HG03039 (cell line): ENCODE data around the gene PARD6B.
"Not testable (repeated sequence)": the region's sequence is repeated elsewhere in the genome, so short reads cannot be mapped to it uniquely, and the experiment has no call there.

Experiments
- ATAC-seq: cut with Tn5 transposase; IDR thresholded peaks from one replicate; pipeline ENCODE4 v1.9.1; 2021; ENCODE audit warnings: mild to moderate bottlenecking, moderate library complexity; ENCODE audit not compliant: unreplicated experiment

PARD6B gene

GRCh38 chr20:50701041-50701963 lies 30.1 kb upstream of the PARD6B start:
- ATAC-seq: no peak

GRCh38 chr20:50703651-50704438 lies 27.5 kb upstream of the PARD6B start:
- ATAC-seq: not testable (repeated sequence)

GRCh38 chr20:50704514-50704913 lies 26.9 kb upstream of the PARD6B start:
- no peak for ATAC-seq

- no peak for ATAC-seq
Observed at GRCh38 chr20:50704971-50705370, 26.4 kb upstream of the PARD6B start.

- no peak for ATAC-seq
Observed at GRCh38 chr20:50708845-50709635, 22.3 kb upstream of the PARD6B start.

- ATAC-seq: no peak
Observed at GRCh38 chr20:50709636-50709973, 21.8 kb upstream of the PARD6B start.

GRCh38 chr20:50710492-50711063 lies 20.8 kb upstream of the PARD6B start:
- no peak for ATAC-seq

- ATAC-seq: no peak
Observed at GRCh38 chr20:50711113-50711825, 20.1 kb upstream of the PARD6B start.

GRCh38 chr20:50712771-50713656 lies 18.4 kb upstream of the PARD6B start:
- no peak for ATAC-seq

- ATAC-seq: no peak
Observed at GRCh38 chr20:50713657-50714101, 17.7 kb upstream of the PARD6B start.

GRCh38 chr20:50714426-50714825 lies 17.0 kb upstream of the PARD6B start:
- ATAC-seq: not testable (repeated sequence)

GRCh38 chr20:50715694-50716093 lies 15.7 kb upstream of the PARD6B start:
- ATAC-seq: no peak

- no peak for ATAC-seq
Observed at GRCh38 chr20:50716518-50716917, 14.9 kb upstream of the PARD6B start.

GRCh38 chr20:50717312-50717711 lies 14.1 kb upstream of the PARD6B start:
- ATAC-seq: no peak

- no peak for ATAC-seq
Observed at GRCh38 chr20:50717974-50718761, 13.2 kb upstream of the PARD6B start.

- ATAC-seq: no peak
Observed at GRCh38 chr20:50719328-50719727, 12.1 kb upstream of the PARD6B start.

GRCh38 chr20:50720026-50720425 lies 11.4 kb upstream of the PARD6B start:
- ATAC-seq: no peak

GRCh38 chr20:50720582-50720981 lies 10.8 kb upstream of the PARD6B start:
- ATAC-seq: no peak
